K562 (cell line): Measurements from ENCODE around the gene GJC2. TPM values are rescaled to one million over a fixed set of nuclear protein-coding genes. Genes with fewer than 3 reads are reported as not detected.
A peak's percentile ranks its signal among the peaks of the same experiment; 100 is the strongest.

Source experiments
- BHLHE40 ChIP-seq: IDR thresholded peaks from 2 replicates; pipeline ENCODE4 v1.6.1; 2011; ENCODE audit warnings: low read length, improper control_type of control experiment
- ETS2 ChIP-seq: IDR thresholded peaks from 2 replicates; pipeline ENCODE4 v1.6.1; 2016; ENCODE audit warnings: borderline replicate concordance, missing genetic modification characterization, mild to moderate bottlenecking, moderate library complexity, missing compliant biosample characterization; ENCODE audit not compliant: poor library complexity, severe bottlenecking
- FOXM1 ChIP-seq, 2 experiments: fragments of 450-650 bp in 1 of 2; sonication (generic) in 1 of 2; formaldehyde crosslinking in 1 of 2; IDR thresholded peaks; 2 replicates each; pipeline versions ENCODE4 v1.6.1 to v1.9.0; 2017 to 2022; ENCODE audit warnings: low read depth in 2 of 2, mild to moderate bottlenecking in 2 of 2, missing genetic modification reagents in 1 of 2, moderate library complexity in 1 of 2
- HDAC6 ChIP-seq: IDR thresholded peaks from 2 replicates; pipeline ENCODE4 v1.6.1; 2012; ENCODE audit warnings: low read depth, mild to moderate bottlenecking, control low read depth, inconsistent platforms, low read length, moderate library complexity
- HNRNPH1 ChIP-seq: fragments of 200-400 bp; formaldehyde crosslinking; optimal IDR thresholded peaks from 2 replicates; pipeline ENCODE3; 2017; ENCODE audit warnings: low read depth, mild to moderate bottlenecking, low read length, moderate library complexity
- HNRNPK ChIP-seq: fragments of 200-400 bp; formaldehyde crosslinking; IDR thresholded peaks from one replicate; pipeline ENCODE4 v1.6.1; 2018; ENCODE audit warnings: mild to moderate bottlenecking, low read depth, low read length; ENCODE audit not compliant: poor library complexity, severe bottlenecking
- HNRNPL ChIP-seq: fragments of 200-400 bp; formaldehyde crosslinking; IDR thresholded peaks from 2 replicates; pipeline ENCODE4 v1.6.1; 2017; ENCODE audit warnings: low read depth, mild to moderate bottlenecking, low read length
- KAT7 ChIP-seq: sonication (generic); formaldehyde crosslinking; IDR thresholded peaks from 2 replicates; pipeline ENCODE4 v1.8.0; 2022; ENCODE audit warnings: missing genetic modification reagents, mild to moderate bottlenecking, borderline replicate concordance
- KLF16 ChIP-seq: IDR thresholded peaks from 2 replicates; pipeline ENCODE4 v1.6.1; 2016; ENCODE audit warnings: antibody characterized with exemption
- PHB2 ChIP-seq: fragments of 450-650 bp; IDR thresholded peaks from 2 replicates; pipeline ENCODE4 v1.6.1; 2017; ENCODE audit warnings: low read depth
- RBM25 ChIP-seq: fragments of 200-400 bp; formaldehyde crosslinking; IDR thresholded peaks from 2 replicates; pipeline ENCODE4 v1.6.1; 2018; ENCODE audit warnings: low read length, low read depth, moderate library complexity; ENCODE audit not compliant: severe bottlenecking
- SP1 ChIP-seq: sonication (generic); formaldehyde crosslinking; IDR thresholded peaks from 2 replicates; pipeline ENCODE4 v1.8.1; 2022; ENCODE audit warnings: mild to moderate bottlenecking, missing genetic modification reagents
- SRSF3 ChIP-seq: fragments of 200-400 bp; formaldehyde crosslinking; IDR thresholded peaks from 2 replicates; pipeline ENCODE4 v1.6.1; 2016; ENCODE audit warnings: mild to moderate bottlenecking, low read length, moderate library complexity; ENCODE audit not compliant: insufficient read depth
- TAF9B ChIP-seq: fragments of 450-650 bp; IDR thresholded peaks from 2 replicates; pipeline ENCODE4 v1.6.1; 2018; ENCODE audit warnings: mild to moderate bottlenecking; ENCODE audit not compliant: partially characterized antibody
- ZFPM2 ChIP-seq: fragments of 250-450 bp; sonication (Bioruptor Pico); IDR thresholded peaks from 2 replicates; pipeline ENCODE4 v1.5.1; 2022; ENCODE audit warnings: mild to moderate bottlenecking
- ZNF133 ChIP-seq: fragments of 250-450 bp; sonication (Bioruptor Pico); IDR thresholded peaks from 2 replicates; pipeline ENCODE4 v1.4.0; 2020; ENCODE audit warnings: mild to moderate bottlenecking
- ZNF212 ChIP-seq: fragments of 450-650 bp; formaldehyde crosslinking; IDR thresholded peaks from 2 replicates; pipeline ENCODE4 v1.4.0; 2020; ENCODE audit warnings: mild to moderate bottlenecking
- ZNF408 ChIP-seq: fragments of 250-450 bp; sonication (Bioruptor Pico); IDR thresholded peaks from 2 replicates; pipeline ENCODE4 v1.4.0; 2020; ENCODE audit warnings: low read depth, mild to moderate bottlenecking, moderate library complexity
- ZNF717 ChIP-seq: fragments of 250-450 bp; sonication (Bioruptor Pico); IDR thresholded peaks from 2 replicates; pipeline ENCODE4 v1.5.0; 2021
- ZNF766 ChIP-seq: fragments of 200-800 bp; sonication (Bioruptor generic); conservative IDR thresholded peaks from 2 replicates; pipeline ENCODE4 v1.6.1; 2016; ENCODE audit warnings: missing genetic modification characterization, missing compliant biosample characterization
- polyA plus RNA-seq, 8 experiments: library from polyadenylated mRNA; depleted of rRNA in 4 of 8; stranded (reverse) in 5 of 8; unstranded in 3 of 8; fragments of >200 nt; fragmentation: Nextera tagmentation in 2 of 8; fragmentation: Illumina TruSeq in 1 of 8; extraction: Ambion mirVana in 2 of 8; extraction: Trizol in 1 of 8; gene quantifications; 2 replicates each; pipeline versions ENCODE4 v1.2.1 to v1.2.3, GENCODE V29; 2011 to 2014; ENCODE audit warnings: inconsistent platforms in 1 of 8, missing spikeins in 1 of 8
- total RNA-seq, 7 experiments: library from RNA; depleted of rRNA in 6 of 7; stranded (reverse); fragments of >200 nt in 6 of 7; fragmentation: Illumina TruSeq in 2 of 7; extraction: Trizol in 2 of 7; gene quantifications; 2 replicates each; pipeline versions ENCODE4 v1.2.1 to v1.2.3, GENCODE V29; 2011 to 2021; ENCODE audit warnings: low replicate concordance in 1 of 7
- TF ChIP-seq, protein P1 (sequence below): fragments of 450-650 bp; IDR thresholded peaks from 2 replicates; pipeline ENCODE4 v1.6.1; 2016; ENCODE audit warnings: missing biosample characterization, missing genetic modification characterization
- TF ChIP-seq, protein P2 (sequence below), 3 experiments: IDR thresholded peaks in 2 of 3; conservative IDR thresholded peaks in 1 of 3; 2 replicates each; pipeline ENCODE4 v1.5.1; 2011 to 2012; ENCODE audit warnings: low read length in 3 of 3, mild to moderate bottlenecking in 3 of 3, control low read depth in 2 of 3, improper control_type of control experiment in 1 of 3, inconsistent platforms in 1 of 3, low read depth in 1 of 3, mixed read lengths in 1 of 3, moderate library complexity in 1 of 3; ENCODE audit not compliant: insufficient read depth in 2 of 3
- TF ChIP-seq, protein P3 (sequence below): fragments of 250-450 bp; sonication (Bioruptor Pico); IDR thresholded peaks from 2 replicates; pipeline ENCODE4 v1.9.0; 2021; ENCODE audit warnings: mild to moderate bottlenecking, inconsistent platforms

The GJC2 gene
- total and polyA plus RNA-seq, 9 of the 15 experiments (the other 6 are each of a cell fraction or from before 2014, with no cell fraction given): 0.03 to 0.62 (median 0.11) TPM; not detected in 2

DNA sequence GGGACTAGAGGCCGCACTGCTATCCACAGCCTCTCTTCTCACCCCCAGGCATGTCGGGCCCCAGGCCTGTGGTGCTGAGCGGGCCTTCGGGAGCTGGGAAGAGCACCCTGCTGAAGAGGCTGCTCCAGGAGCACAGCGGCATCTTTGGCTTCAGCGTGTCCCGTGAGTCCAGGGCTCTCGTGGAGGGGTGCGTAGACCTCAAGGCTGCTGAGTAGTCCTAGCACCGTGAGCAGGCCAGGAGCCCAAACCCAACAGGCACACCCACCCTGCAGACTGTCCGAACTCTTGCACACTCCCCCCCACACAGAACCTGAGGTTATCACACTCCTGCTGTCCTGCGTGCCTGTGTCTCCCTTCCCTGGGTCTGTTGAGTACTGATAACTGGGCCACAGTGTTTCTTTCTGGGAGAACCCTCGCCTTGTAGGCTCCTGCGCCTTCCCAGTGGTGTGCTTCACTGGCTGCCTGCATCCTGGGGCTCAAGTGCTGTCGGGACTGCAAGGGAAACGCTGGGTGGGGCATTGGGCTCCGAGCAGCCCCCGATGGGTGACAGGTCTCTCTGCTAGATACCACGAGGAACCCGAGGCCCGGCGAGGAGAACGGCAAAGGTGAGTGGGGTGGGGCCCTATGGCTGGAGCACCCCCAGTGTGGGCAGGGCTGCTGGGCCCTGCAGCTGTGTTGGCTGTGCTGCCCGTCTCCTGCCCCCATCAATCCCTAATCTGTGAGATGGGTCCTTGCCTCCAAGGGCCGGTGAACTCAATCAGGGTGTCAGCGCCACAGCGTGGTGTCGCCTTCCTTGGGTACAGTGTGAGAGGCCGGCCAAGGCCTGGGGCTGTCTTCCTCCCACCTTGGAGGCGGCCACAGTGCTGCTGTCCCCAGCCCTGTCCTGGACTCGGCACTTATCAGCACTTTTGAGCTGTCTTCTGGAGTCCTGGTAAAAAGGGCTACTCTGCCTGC, 4.0 kb upstream of the GJC2 start (continued):
- no peak for TF ChIP-seq SRSF3
- TF ChIP-seq FOXM1 (IDR thresholded peaks at IDR 0.05; ENCODE audit: low read depth): peak; percentile 82
- no peak for TF ChIP-seq FOXM1 (CRISPR knock-in tag; IDR thresholded peaks at IDR 0.05; ENCODE audit: low read depth)
- TF ChIP-seq HNRNPK: no peak
- no peak for TF ChIP-seq ZNF408 (CRISPR knock-in tag)
- TF ChIP-seq HNRNPL: no peak
- TF ChIP-seq KAT7 (CRISPR knock-in tag): peak; percentile 71; the same call in 1 of the 2 replicates
- TF ChIP-seq KLF16: peak; percentile 87
- no peak; the same call in 1 of the 2 replicates for TF ChIP-seq SP1 (CRISPR knock-in tag)
- peak; percentile 79 for TF ChIP-seq PHB2
- no peak for TF ChIP-seq ZNF717
- TF ChIP-seq ETS2 (tag): no peak
- no peak for TF ChIP-seq HDAC6
- TF ChIP-seq, protein P1, sequence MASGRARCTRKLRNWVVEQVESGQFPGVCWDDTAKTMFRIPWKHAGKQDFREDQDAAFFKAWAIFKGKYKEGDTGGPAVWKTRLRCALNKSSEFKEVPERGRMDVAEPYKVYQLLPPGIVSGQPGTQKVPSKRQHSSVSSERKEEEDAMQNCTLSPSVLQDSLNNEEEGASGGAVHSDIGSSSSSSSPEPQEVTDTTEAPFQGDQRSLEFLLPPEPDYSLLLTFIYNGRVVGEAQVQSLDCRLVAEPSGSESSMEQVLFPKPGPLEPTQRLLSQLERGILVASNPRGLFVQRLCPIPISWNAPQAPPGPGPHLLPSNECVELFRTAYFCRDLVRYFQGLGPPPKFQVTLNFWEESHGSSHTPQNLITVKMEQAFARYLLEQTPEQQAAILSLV: no peak
- TF ChIP-seq, protein P2, sequence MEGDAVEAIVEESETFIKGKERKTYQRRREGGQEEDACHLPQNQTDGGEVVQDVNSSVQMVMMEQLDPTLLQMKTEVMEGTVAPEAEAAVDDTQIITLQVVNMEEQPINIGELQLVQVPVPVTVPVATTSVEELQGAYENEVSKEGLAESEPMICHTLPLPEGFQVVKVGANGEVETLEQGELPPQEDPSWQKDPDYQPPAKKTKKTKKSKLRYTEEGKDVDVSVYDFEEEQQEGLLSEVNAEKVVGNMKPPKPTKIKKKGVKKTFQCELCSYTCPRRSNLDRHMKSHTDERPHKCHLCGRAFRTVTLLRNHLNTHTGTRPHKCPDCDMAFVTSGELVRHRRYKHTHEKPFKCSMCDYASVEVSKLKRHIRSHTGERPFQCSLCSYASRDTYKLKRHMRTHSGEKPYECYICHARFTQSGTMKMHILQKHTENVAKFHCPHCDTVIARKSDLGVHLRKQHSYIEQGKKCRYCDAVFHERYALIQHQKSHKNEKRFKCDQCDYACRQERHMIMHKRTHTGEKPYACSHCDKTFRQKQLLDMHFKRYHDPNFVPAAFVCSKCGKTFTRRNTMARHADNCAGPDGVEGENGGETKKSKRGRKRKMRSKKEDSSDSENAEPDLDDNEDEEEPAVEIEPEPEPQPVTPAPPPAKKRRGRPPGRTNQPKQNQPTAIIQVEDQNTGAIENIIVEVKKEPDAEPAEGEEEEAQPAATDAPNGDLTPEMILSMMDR (IDR thresholded peaks at IDR 0.05 in 2 of 3, conservative IDR thresholded peaks at IDR 0.05 in 1 of 3; ENCODE audit: insufficient read depth in 2 of 3, low read depth in 1 of 3, low read length in 3 of 3): no peak
- TF ChIP-seq TAF9B: no peak
- no peak for TF ChIP-seq ZFPM2 (CRISPR knock-in tag)
- TF ChIP-seq ZNF133 (CRISPR knock-in tag): no peak
- TF ChIP-seq, protein P3, sequence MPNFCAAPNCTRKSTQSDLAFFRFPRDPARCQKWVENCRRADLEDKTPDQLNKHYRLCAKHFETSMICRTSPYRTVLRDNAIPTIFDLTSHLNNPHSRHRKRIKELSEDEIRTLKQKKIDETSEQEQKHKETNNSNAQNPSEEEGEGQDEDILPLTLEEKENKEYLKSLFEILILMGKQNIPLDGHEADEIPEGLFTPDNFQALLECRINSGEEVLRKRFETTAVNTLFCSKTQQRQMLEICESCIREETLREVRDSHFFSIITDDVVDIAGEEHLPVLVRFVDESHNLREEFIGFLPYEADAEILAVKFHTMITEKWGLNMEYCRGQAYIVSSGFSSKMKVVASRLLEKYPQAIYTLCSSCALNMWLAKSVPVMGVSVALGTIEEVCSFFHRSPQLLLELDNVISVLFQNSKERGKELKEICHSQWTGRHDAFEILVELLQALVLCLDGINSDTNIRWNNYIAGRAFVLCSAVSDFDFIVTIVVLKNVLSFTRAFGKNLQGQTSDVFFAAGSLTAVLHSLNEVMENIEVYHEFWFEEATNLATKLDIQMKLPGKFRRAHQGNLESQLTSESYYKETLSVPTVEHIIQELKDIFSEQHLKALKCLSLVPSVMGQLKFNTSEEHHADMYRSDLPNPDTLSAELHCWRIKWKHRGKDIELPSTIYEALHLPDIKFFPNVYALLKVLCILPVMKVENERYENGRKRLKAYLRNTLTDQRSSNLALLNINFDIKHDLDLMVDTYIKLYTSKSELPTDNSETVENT (CRISPR knock-in tag): peak; percentile 8; the same call in 1 of the 2 replicates
- TF ChIP-seq RBM25: no peak
- TF ChIP-seq HNRNPH1: no peak
- 0 out of 2 replicates have a peak, but pooled peaks have one; percentile 33 for TF ChIP-seq ZNF766 (CRISPR knock-in tag)
- TF ChIP-seq BHLHE40: peak; percentile 94
- no peak for TF ChIP-seq ZNF212 (CRISPR knock-in tag)
